ENCODE results near the gene SLC25A23. TPM values are rescaled to one million over a fixed set of nuclear protein-coding genes. Genes with fewer than 3 reads are reported as not detected.
A peak's percentile ranks its signal among the peaks of the same experiment; 100 is the strongest.

The SLC25A23 gene
- total and polyA plus RNA-seq, 10 of the 15 experiments (the other 5 are each of a cell fraction or from before 2014, with no cell fraction given), result 10.2 to 85.8 (median 50.0) TPM

GRCh38 chr19:6393074-6393982, 66.3 kb downstream of the SLC25A23 start, which contains the start of gene GTF2F1 (continued):
- TF ChIP-seq RCOR1 (conservative IDR thresholded peaks at IDR 0.05; ENCODE audit: low read depth, low read length), result no peak
- peak; percentile 93 for TF ChIP-seq ZBTB40 (IDR thresholded peaks at IDR 0.05; ENCODE audit: borderline replicate concordance)
- TF ChIP-seq HSF1 (IDR thresholded peaks at IDR 0.05; ENCODE audit: low read depth, low read length), result no peak
- TF ChIP-seq NFIC (IDR thresholded peaks at IDR 0.05; ENCODE audit: low read depth, low read length), result no peak
- TF ChIP-seq IRF3 (IDR thresholded peaks at IDR 0.05), result no peak
- peak; percentile 55 for TF ChIP-seq RELA (IDR thresholded peaks at IDR 0.05; ENCODE audit: borderline replicate concordance, partially characterized antibody)
- TF ChIP-seq MTA3 (IDR thresholded peaks at IDR 0.05; ENCODE audit: borderline replicate concordance, low read length), result no peak
- TF ChIP-seq FOS (IDR thresholded peaks at IDR 0.05; ENCODE audit: borderline replicate concordance, extremely low read depth, insufficient read length), result no peak
- peak; percentile 98 for TF ChIP-seq BMI1 (IDR thresholded peaks at IDR 0.05; ENCODE audit: borderline replicate concordance)
- TF ChIP-seq CBX3 (IDR thresholded peaks at IDR 0.05; ENCODE audit: borderline replicate concordance, low read depth), result no peak
- peak; percentile 80 for TF ChIP-seq MEF2B (IDR thresholded peaks at IDR 0.05; ENCODE audit: partially characterized antibody, poor library complexity, severe bottlenecking)
- TF ChIP-seq KDM1A (IDR thresholded peaks at IDR 0.05; ENCODE audit: borderline replicate concordance), result no peak
- TF ChIP-seq NRF1 (conservative IDR thresholded peaks at IDR 0.05; ENCODE audit: low read depth, low read length), result peak; percentile 64
- TF ChIP-seq MXI1 (IDR thresholded peaks at IDR 0.05; ENCODE audit: low read depth, low read length), result peak; percentile 88
- no peak for TF ChIP-seq BCLAF1 (IDR thresholded peaks at IDR 0.05)
- TF ChIP-seq STAT3 (IDR thresholded peaks at IDR 0.05; ENCODE audit: low read depth, low read length), result no peak
- peak; percentile 76 for TF ChIP-seq RUNX3 (IDR thresholded peaks at IDR 0.05; ENCODE audit: low read length)
- peak; percentile 42 for TF ChIP-seq CHD2 (IDR thresholded peaks at IDR 0.05; ENCODE audit: borderline replicate concordance, low read depth, low read length)
- no peak for TF ChIP-seq HDAC2 (IDR thresholded peaks at IDR 0.05)
- TF ChIP-seq SIX5 (IDR thresholded peaks at IDR 0.05; ENCODE audit: low read depth, low read length, severe bottlenecking), result peak; percentile 9
